Limb (tissue), 2 donors: ENCODE results near the gene CPXM2.
"Not testable (repeated sequence)": the region's sequence is repeated elsewhere in the genome, so short reads cannot be mapped to it uniquely, and the experiment has no call there.

ENCODE experiments used
- DNase-seq, 2 donors: peaks; one replicate each; pipeline ENCODE4 v3.0.0-alpha.2; 2016; ENCODE audit errors: extremely low spot score in 2 of 2

Gene CPXM2

GRCh38 chr10:123744224-123744536 is 147.4 kb downstream of the CPXM2 start:
- DNase-seq: no peak

GRCh38 chr10:123743441-123744223 is 148.0 kb downstream of the CPXM2 start:
- DNase-seq: no peak

- DNase-seq: no peak
Observed at GRCh38 chr10:123742751-123743440, 148.7 kb downstream of the CPXM2 start.

GRCh38 chr10:123741711-123742110 is 149.9 kb downstream of the CPXM2 start:
- DNase-seq: no peak

GRCh38 chr10:123741146-123741545 is 150.5 kb downstream of the CPXM2 start:
- no peak for DNase-seq

- not testable (repeated sequence) for DNase-seq
Observed at GRCh38 chr10:123736917-123737316, 154.7 kb downstream of the CPXM2 start.

- no peak for DNase-seq
Observed at GRCh38 chr10:123729523-123729922, 162.1 kb downstream of the CPXM2 start.

GRCh38 chr10:123726836-123727235 is 164.8 kb downstream of the CPXM2 start:
- DNase-seq: peak in 1 of 2 donors; percentile 2

- DNase-seq: no peak
Observed at GRCh38 chr10:123726381-123726780, 165.2 kb downstream of the CPXM2 start.

- DNase-seq: no peak
Observed at GRCh38 chr10:123724747-123725146, 166.9 kb downstream of the CPXM2 start.

- no peak for DNase-seq
Observed at GRCh38 chr10:123722351-123722750, 169.3 kb downstream of the CPXM2 start.

- no peak for DNase-seq
Observed at GRCh38 chr10:123721441-123722049, 170.1 kb downstream of the CPXM2 start.

- no peak for DNase-seq
Observed at GRCh38 chr10:123720536-123720935, 171.1 kb downstream of the CPXM2 start.

- DNase-seq: no peak
Observed at GRCh38 chr10:123718544-123719060, 173.0 kb downstream of the CPXM2 start.

GRCh38 chr10:123717336-123717735 is 174.3 kb downstream of the CPXM2 start:
- DNase-seq: no peak

GRCh38 chr10:123715546-123715945 is 176.1 kb downstream of the CPXM2 start:
- no peak for DNase-seq

GRCh38 chr10:123706236-123706635 is 185.4 kb downstream of the CPXM2 start:
- no peak for DNase-seq

GRCh38 chr10:123704812-123705211 is 186.8 kb downstream of the CPXM2 start:
- no peak for DNase-seq

- DNase-seq: no peak
Observed at GRCh38 chr10:123704076-123704475, 187.5 kb downstream of the CPXM2 start.

GRCh38 chr10:123703195-123703790 is 188.3 kb downstream of the CPXM2 start:
- DNase-seq: no peak
